K562 (cell line): ENCODE data around the gene ZNF749.
"Not testable (repeated sequence)": the region's sequence is repeated elsewhere in the genome, so short reads cannot be mapped to it uniquely, and the experiment has no call there.

Experiments
- KLF16 ChIP-seq: IDR thresholded peaks from 2 replicates; pipeline ENCODE4 v1.6.1; 2016; ENCODE audit warnings: antibody characterized with exemption
- MAFK ChIP-seq: IDR thresholded peaks from 2 replicates; pipeline ENCODE4 v1.6.1; 2011; ENCODE audit warnings: low read length, improper control_type of control experiment
- PHF8 ChIP-seq: fragments of 200-600 bp; sonication (generic); IDR thresholded peaks from 2 replicates; pipeline ENCODE4 v1.6.1; 2012; ENCODE audit warnings: mixed run types, mild to moderate bottlenecking, inconsistent platforms, low read length, moderate library complexity, borderline replicate concordance
- POLR2A ChIP-seq: fragments of 450-650 bp; conservative IDR thresholded peaks from 2 replicates; pipeline ENCODE4 v1.6.1; 2016
- SP1 ChIP-seq: sonication (generic); formaldehyde crosslinking; IDR thresholded peaks from 2 replicates; pipeline ENCODE4 v1.8.1; 2022; ENCODE audit warnings: mild to moderate bottlenecking, missing genetic modification reagents
- ZNF717 ChIP-seq: fragments of 250-450 bp; sonication (Bioruptor Pico); IDR thresholded peaks from 2 replicates; pipeline ENCODE4 v1.5.0; 2021
- ZNF79 ChIP-seq: fragments of 250-450 bp; sonication (Bioruptor Pico); IDR thresholded peaks from 2 replicates; pipeline ENCODE4 v1.4.0; 2020; ENCODE audit warnings: low read depth, mild to moderate bottlenecking, moderate library complexity
- TF ChIP-seq, protein P1 (sequence below): sonication (generic); formaldehyde crosslinking; IDR thresholded peaks from 2 replicates; pipeline ENCODE4 v1.5.0; 2020; ENCODE audit warnings: missing genetic modification reagents

DNA sequence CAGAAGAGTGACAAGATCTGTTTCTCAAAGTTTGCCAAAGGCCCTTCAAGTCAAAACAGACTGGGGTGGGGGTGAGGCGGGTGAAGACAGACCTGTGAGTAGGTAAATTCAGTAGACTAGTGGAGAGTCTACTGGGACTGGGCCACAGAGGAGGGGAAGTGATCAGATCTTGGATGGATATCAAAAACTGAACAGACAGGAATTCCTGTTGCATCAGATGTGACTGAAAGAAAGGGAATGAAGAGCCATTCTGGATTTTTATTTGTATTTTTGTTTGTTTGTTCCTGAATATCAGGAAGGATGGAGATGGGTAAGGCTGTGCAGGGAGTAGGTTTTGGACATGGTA is 53.1 kb downstream of the ZNF749 start:
- not testable (repeated sequence) for TF ChIP-seq POLR2A; KLF16; SP1; ZNF79 (CRISPR knock-in tag); PHF8; ZNF717 (CRISPR knock-in tag); MAFK
- TF ChIP-seq, protein P1, sequence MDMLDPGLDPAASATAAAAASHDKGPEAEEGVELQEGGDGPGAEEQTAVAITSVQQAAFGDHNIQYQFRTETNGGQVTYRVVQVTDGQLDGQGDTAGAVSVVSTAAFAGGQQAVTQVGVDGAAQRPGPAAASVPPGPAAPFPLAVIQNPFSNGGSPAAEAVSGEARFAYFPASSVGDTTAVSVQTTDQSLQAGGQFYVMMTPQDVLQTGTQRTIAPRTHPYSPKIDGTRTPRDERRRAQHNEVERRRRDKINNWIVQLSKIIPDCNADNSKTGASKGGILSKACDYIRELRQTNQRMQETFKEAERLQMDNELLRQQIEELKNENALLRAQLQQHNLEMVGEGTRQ = not testable (repeated sequence)
